Stimulated activated memory B cell treated with anti-CD40 and anti-IgM and Interleukin-4, amounts not matched to agents 10 μg/mL and 1 μg/mL and 100 μg/mL, for 72 hours (primary cell): ENCODE measurements around the gene REPS1.

Experiments used
- ATAC-seq: fragments of 150-1000 bp; cut with Tn5 transposase; 2 replicates; pipeline ENCODE4 v1.10.0; 2021
- H3K27ac Mint-ChIP-seq: one replicate; pipeline ENCODE4 v1.8.0; 2022; ENCODE audit warnings: mild to moderate bottlenecking, mixed read lengths
- H3K27me3 Mint-ChIP-seq: one replicate; pipeline ENCODE4 v1.8.0; 2022; ENCODE audit warnings: mixed read lengths
- H3K36me3 Mint-ChIP-seq: one replicate; pipeline ENCODE4 v1.8.0; 2022; ENCODE audit warnings: mixed read lengths
- H3K4me1 Mint-ChIP-seq: one replicate; pipeline ENCODE4 v1.8.0; 2022; ENCODE audit warnings: mixed read lengths
- H3K4me3 Mint-ChIP-seq: one replicate; pipeline ENCODE4 v1.8.0; 2022; ENCODE audit warnings: mild to moderate bottlenecking, moderate library complexity, mixed read lengths
- H3K9me3 Mint-ChIP-seq: one replicate; pipeline ENCODE4 v1.8.0; 2022; ENCODE audit warnings: mixed read lengths

REPS1 gene

GRCh38 chr6:138965971-138966370 is 22.1 kb downstream of the REPS1 start:
- Mint-ChIP-seq H3K4me1 (peaks cover 33% of the 10 kb centered on the region), H3K4me3 (no peak overlapping the region), H3K27ac (no peak overlapping the region), H3K9me3 (no peaks in the 10 kb centered on the region), H3K36me3 (peaks cover 12% of the 10 kb centered on the region), H3K27me3 (no peaks in the 10 kb centered on the region)
- no peak for ATAC-seq

- no peak for ATAC-seq
- H3K4me3 Mint-ChIP-seq, result no peak overlapping the region
- no peaks in the 10 kb centered on the region for H3K9me3 Mint-ChIP-seq
- peaks cover 27% of the 10 kb centered on the region for H3K4me1 Mint-ChIP-seq
- H3K27ac Mint-ChIP-seq, result no peak overlapping the region
- peaks cover 6% of the 10 kb centered on the region for H3K36me3 Mint-ChIP-seq
- H3K27me3 Mint-ChIP-seq, result no peaks in the 10 kb centered on the region
Observed at GRCh38 chr6:138965291-138965874, 22.7 kb downstream of the REPS1 start.

- Mint-ChIP-seq H3K27ac (no peak overlapping the region), H3K27me3 (no peaks in the 10 kb centered on the region), H3K4me1 (peaks cover 20% of the 10 kb centered on the region), H3K4me3 (no peak overlapping the region), H3K36me3 (no peaks in the 10 kb centered on the region), H3K9me3 (no peaks in the 10 kb centered on the region)
- ATAC-seq, result no peak
Observed at GRCh38 chr6:138964012-138964411, 24.0 kb downstream of the REPS1 start.

- Mint-ChIP-seq H3K36me3 (no peaks in the 10 kb centered on the region), H3K27ac (no peak overlapping the region), H3K27me3 (no peaks in the 10 kb centered on the region), H3K9me3 (no peaks in the 10 kb centered on the region), H3K4me1 (peaks cover 21% of the 10 kb centered on the region), H3K4me3 (no peak overlapping the region)
- ATAC-seq, result no peak
Observed at GRCh38 chr6:138963531-138963930, 24.5 kb downstream of the REPS1 start.

- Mint-ChIP-seq H3K36me3 (no peaks in the 10 kb centered on the region), H3K4me3 (no peak overlapping the region), H3K4me1 (peaks cover 25% of the 10 kb centered on the region), H3K9me3 (no peaks in the 10 kb centered on the region), H3K27ac (no peak overlapping the region), H3K27me3 (no peaks in the 10 kb centered on the region)
- no peak for ATAC-seq
Observed at GRCh38 chr6:138963119-138963518, 24.9 kb downstream of the REPS1 start.

GRCh38 chr6:138959521-138959920 is 28.5 kb downstream of the REPS1 start:
- Mint-ChIP-seq H3K4me1 (peaks cover 44% of the 10 kb centered on the region), H3K36me3 (peaks cover 6% of the 10 kb centered on the region), H3K9me3 (no peaks in the 10 kb centered on the region), H3K27me3 (no peaks in the 10 kb centered on the region), H3K4me3 (no peak overlapping the region), H3K27ac (no peak overlapping the region)
- ATAC-seq, result no peak

- Mint-ChIP-seq H3K27ac (peak overlapping the region; percentile 20), H3K36me3 (peaks cover 14% of the 10 kb centered on the region), H3K4me3 (no peak overlapping the region), H3K27me3 (no peaks in the 10 kb centered on the region), H3K9me3 (peaks cover 3% of the 10 kb centered on the region), H3K4me1 (peaks cover 51% of the 10 kb centered on the region)
- no peak for ATAC-seq
Observed at GRCh38 chr6:138958595-138958994, 29.5 kb downstream of the REPS1 start.

GRCh38 chr6:138957903-138958302 is 30.1 kb downstream of the REPS1 start:
- no peak overlapping the region for H3K4me3 Mint-ChIP-seq
- H3K9me3 Mint-ChIP-seq, result peaks cover 3% of the 10 kb centered on the region
- H3K4me1 Mint-ChIP-seq, result peaks cover 58% of the 10 kb centered on the region
- H3K36me3 Mint-ChIP-seq, result peaks cover 20% of the 10 kb centered on the region
- H3K27me3 Mint-ChIP-seq, result no peaks in the 10 kb centered on the region
- no peak for ATAC-seq
- peak overlapping the region; percentile 20 for H3K27ac Mint-ChIP-seq

- H3K4me1 Mint-ChIP-seq, result peaks cover 60% of the 10 kb centered on the region
- H3K27ac Mint-ChIP-seq, result peak overlapping the region; percentile 20
- no peaks in the 10 kb centered on the region for H3K27me3 Mint-ChIP-seq
- no peak for ATAC-seq
- no peak overlapping the region for H3K4me3 Mint-ChIP-seq
- peaks cover 20% of the 10 kb centered on the region for H3K36me3 Mint-ChIP-seq
- peaks cover 3% of the 10 kb centered on the region for H3K9me3 Mint-ChIP-seq
Observed at GRCh38 chr6:138957484-138957883, 30.6 kb downstream of the REPS1 start.

GRCh38 chr6:138956244-138956924 is 31.7 kb downstream of the REPS1 start:
- H3K27me3 Mint-ChIP-seq, result no peaks in the 10 kb centered on the region

GRCh38 chr6:138955262-138955661 is 32.8 kb downstream of the REPS1 start:
- Mint-ChIP-seq H3K27ac (no peak overlapping the region), H3K9me3 (peaks cover 3% of the 10 kb centered on the region), H3K27me3 (no peaks in the 10 kb centered on the region), H3K36me3 (peaks cover 20% of the 10 kb centered on the region), H3K4me1 (peaks cover 68% of the 10 kb centered on the region), H3K4me3 (no peak overlapping the region)
- ATAC-seq, result no peak

More at GRCh38 chr6:138956244-138956924, 31.7 kb downstream of the REPS1 start:
- H3K27ac Mint-ChIP-seq, result no peak overlapping the region
- no peak overlapping the region for H3K4me3 Mint-ChIP-seq
- H3K4me1 Mint-ChIP-seq, result peaks cover 68% of the 10 kb centered on the region
- H3K9me3 Mint-ChIP-seq, result peaks cover 3% of the 10 kb centered on the region
- peaks cover 20% of the 10 kb centered on the region for H3K36me3 Mint-ChIP-seq
- no peak for ATAC-seq

GRCh38 chr6:138953451-138953850 is 34.6 kb downstream of the REPS1 start:
- no peaks in the 10 kb centered on the region for H3K27me3 Mint-ChIP-seq
- no peak for ATAC-seq
- H3K4me1 Mint-ChIP-seq, result peaks cover 67% of the 10 kb centered on the region
- H3K36me3 Mint-ChIP-seq, result peaks cover 20% of the 10 kb centered on the region
- H3K4me3 Mint-ChIP-seq, result no peak overlapping the region
- H3K9me3 Mint-ChIP-seq, result peaks cover 3% of the 10 kb centered on the region
- H3K27ac Mint-ChIP-seq, result no peak overlapping the region

GRCh38 chr6:138948546-138949179 is 39.4 kb downstream of the REPS1 start:
- peaks cover 43% of the 10 kb centered on the region for H3K36me3 Mint-ChIP-seq
- peaks cover 39% of the 10 kb centered on the region for H3K4me1 Mint-ChIP-seq
- H3K27ac Mint-ChIP-seq, result no peak overlapping the region
- no peaks in the 10 kb centered on the region for H3K27me3 Mint-ChIP-seq
- H3K9me3 Mint-ChIP-seq, result no peaks in the 10 kb centered on the region
- no peak overlapping the region for H3K4me3 Mint-ChIP-seq
- no peak for ATAC-seq

GRCh38 chr6:138948004-138948403 is 40.0 kb downstream of the REPS1 start:
- Mint-ChIP-seq H3K27ac (no peak overlapping the region), H3K4me1 (peaks cover 32% of the 10 kb centered on the region), H3K4me3 (no peak overlapping the region), H3K27me3 (no peaks in the 10 kb centered on the region), H3K36me3 (peaks cover 42% of the 10 kb centered on the region), H3K9me3 (no peaks in the 10 kb centered on the region)
- ATAC-seq, result no peak

- H3K9me3 Mint-ChIP-seq, result no peaks in the 10 kb centered on the region
- H3K27ac Mint-ChIP-seq, result no peak overlapping the region
- H3K36me3 Mint-ChIP-seq, result peaks cover 64% of the 10 kb centered on the region
- H3K4me3 Mint-ChIP-seq, result no peak overlapping the region
- ATAC-seq, result no peak
- H3K4me1 Mint-ChIP-seq, result peaks cover 21% of the 10 kb centered on the region
- no peaks in the 10 kb centered on the region for H3K27me3 Mint-ChIP-seq
Observed at GRCh38 chr6:138945354-138945753, 42.7 kb downstream of the REPS1 start.

GRCh38 chr6:138944412-138944811 is 43.6 kb downstream of the REPS1 start:
- no peak for ATAC-seq
- Mint-ChIP-seq H3K36me3 (peaks cover 72% of the 10 kb centered on the region), H3K27ac (no peak overlapping the region), H3K4me3 (no peak overlapping the region), H3K27me3 (no peaks in the 10 kb centered on the region), H3K4me1 (peaks cover 19% of the 10 kb centered on the region), H3K9me3 (no peaks in the 10 kb centered on the region)
